GM06990 (cell line): Measurements from ENCODE around the gene TOGARAM2.

Source experiments
- DNase-seq: peaks from one replicate; pipeline ENCODE4 v3.0.0-alpha.2; 2011; ENCODE audit not compliant: insufficient read length; ENCODE audit errors: extremely low read depth
- H3K27me3 ChIP-seq: replicated peaks from 2 replicates; pipeline ENCODE4 v1.6.0; 2011; ENCODE audit warnings: low read length; ENCODE audit not compliant: control insufficient read depth, insufficient read depth
- H3K36me3 ChIP-seq: 2 replicates; pipeline ENCODE4 v1.5.1; 2011; ENCODE audit warnings: low read length; ENCODE audit not compliant: control insufficient read depth, insufficient read depth
- H3K4me3 ChIP-seq: replicated peaks from 2 replicates; pipeline ENCODE4 v1.5.1; 2011; ENCODE audit warnings: low read depth, mild to moderate bottlenecking, control low read depth, low read length
- TF ChIP-seq, protein P1 (sequence below): IDR thresholded peaks from 2 replicates; pipeline ENCODE4 v1.5.1; 2011; ENCODE audit warnings: low read length, control low read depth, mild to moderate bottlenecking, inconsistent platforms; ENCODE audit not compliant: insufficient read depth, poor library complexity, severe bottlenecking

The TOGARAM2 gene

DNA sequence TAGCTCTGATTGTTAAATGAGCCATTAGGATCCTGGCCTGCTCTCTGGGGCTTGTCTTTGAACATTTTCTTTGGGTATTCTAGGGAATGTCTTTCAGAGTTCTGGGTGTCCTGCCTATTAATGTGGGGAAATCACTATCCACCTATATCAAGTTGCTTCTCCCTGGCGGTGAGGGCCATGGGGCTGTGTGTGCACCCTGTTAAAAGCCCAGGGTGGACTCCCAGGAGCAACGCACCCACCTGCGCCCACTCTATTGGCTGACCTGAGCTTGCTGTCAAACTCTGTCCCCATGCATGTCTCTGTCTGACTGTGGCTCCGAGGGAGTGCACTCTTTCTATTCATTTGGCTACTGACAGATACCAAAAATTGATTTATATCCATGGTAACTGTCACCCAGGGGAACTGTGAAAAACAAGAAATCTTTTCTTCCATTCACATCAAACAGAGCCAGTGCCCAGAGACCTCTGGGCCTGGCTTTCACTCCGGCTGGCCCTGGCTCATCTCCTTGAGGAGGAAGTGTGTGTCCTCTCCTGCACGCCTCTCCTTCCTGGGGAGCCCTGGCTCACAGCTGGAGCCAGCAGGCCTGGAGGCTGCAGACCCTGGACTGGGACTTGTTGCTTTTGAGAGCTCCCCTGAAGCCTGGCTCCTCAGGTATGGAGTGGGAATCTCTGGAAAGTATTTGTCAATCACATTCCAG is 10.5 kb upstream of the TOGARAM2 start:
- Histone ChIP-seq H3K27me3 (no peaks in the 10 kb centered on the region), H3K4me3 (no peak overlapping the region), H3K36me3 (no peaks in the 10 kb centered on the region)
- no peak for DNase-seq
- TF ChIP-seq, protein P1, sequence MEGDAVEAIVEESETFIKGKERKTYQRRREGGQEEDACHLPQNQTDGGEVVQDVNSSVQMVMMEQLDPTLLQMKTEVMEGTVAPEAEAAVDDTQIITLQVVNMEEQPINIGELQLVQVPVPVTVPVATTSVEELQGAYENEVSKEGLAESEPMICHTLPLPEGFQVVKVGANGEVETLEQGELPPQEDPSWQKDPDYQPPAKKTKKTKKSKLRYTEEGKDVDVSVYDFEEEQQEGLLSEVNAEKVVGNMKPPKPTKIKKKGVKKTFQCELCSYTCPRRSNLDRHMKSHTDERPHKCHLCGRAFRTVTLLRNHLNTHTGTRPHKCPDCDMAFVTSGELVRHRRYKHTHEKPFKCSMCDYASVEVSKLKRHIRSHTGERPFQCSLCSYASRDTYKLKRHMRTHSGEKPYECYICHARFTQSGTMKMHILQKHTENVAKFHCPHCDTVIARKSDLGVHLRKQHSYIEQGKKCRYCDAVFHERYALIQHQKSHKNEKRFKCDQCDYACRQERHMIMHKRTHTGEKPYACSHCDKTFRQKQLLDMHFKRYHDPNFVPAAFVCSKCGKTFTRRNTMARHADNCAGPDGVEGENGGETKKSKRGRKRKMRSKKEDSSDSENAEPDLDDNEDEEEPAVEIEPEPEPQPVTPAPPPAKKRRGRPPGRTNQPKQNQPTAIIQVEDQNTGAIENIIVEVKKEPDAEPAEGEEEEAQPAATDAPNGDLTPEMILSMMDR: no peak

DNA sequence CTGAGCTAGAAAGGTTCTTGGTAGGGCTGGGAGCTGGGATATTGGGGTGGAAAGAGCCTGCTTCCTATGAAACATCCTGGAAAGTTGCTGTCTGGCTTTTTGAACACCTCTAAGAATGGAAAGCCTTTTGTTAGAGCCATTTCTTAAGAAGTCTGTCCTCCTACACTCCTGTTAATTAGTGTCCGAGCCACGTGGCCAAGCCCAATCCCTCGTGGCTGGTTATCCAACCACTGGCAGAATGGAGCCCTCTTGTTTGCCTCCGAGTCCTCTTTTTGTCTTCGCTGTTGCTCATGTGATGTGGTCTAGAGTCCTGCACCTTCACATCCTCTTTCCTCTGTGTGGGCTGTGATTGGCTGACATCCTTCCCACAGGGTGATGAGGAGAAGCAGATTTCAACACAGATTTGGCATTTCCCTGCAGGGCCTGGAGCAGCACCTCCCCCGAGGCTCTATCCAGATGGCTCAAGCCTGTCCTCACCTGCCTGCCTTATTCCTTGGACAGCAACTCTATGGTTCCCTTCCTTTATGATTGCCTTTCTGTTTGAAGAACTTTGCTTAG is 8.2 kb upstream of the TOGARAM2 start:
- no peaks in the 10 kb centered on the region for H3K36me3 ChIP-seq
- TF ChIP-seq, protein P1: no peak
- H3K4me3 ChIP-seq: no peak overlapping the region
- no peaks in the 10 kb centered on the region for H3K27me3 ChIP-seq
- no peak for DNase-seq

DNA sequence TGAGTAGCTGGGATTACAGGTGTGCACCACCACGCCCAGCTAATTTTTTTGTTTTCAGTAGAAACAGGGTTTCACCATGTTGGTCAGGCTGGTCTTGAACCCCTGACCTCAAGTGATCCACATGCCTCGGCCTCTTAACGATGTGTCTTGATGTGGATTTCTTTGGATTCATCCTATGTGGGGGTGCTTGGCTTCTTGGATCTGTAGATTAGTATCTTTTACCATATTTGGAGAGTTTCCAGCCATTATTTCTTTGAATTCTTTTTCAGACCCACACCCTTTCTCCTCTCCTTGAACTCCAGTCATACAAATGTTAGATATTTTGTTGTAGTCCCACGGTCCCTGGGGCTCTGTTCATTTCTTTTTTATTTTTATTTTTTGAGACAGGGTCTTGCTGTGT is 6.8 kb upstream of the TOGARAM2 start:
- no peaks in the 10 kb centered on the region for H3K36me3 ChIP-seq
- no peak overlapping the region for H3K4me3 ChIP-seq
- H3K27me3 ChIP-seq: no peaks in the 10 kb centered on the region
- DNase-seq: no peak
- TF ChIP-seq, protein P1: no peak

DNA sequence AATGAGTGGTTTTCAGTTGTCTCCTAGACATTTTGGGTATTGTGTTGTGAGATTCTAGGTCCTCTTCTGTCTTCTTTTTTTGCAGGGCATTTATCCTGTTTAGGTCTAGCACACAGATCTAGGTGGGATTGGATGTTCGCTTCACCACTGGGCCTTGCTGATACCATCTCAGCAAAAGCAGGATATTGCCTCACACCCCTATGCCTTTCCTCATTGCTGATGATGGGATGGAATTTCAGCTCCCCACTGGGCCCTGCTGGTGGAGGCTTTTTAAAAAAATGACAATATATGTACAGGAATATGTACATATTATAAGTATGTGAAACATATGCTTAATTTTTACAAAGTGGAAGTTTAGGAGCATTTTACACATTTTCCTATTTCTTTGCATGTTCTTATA is 5.4 kb upstream of the TOGARAM2 start:
- no peak for DNase-seq
- Histone ChIP-seq H3K27me3 (no peaks in the 10 kb centered on the region; the same call in 1 of the 2 replicates), H3K36me3 (no peaks in the 10 kb centered on the region), H3K4me3 (no peak overlapping the region)
- TF ChIP-seq, protein P1: no peak

DNA sequence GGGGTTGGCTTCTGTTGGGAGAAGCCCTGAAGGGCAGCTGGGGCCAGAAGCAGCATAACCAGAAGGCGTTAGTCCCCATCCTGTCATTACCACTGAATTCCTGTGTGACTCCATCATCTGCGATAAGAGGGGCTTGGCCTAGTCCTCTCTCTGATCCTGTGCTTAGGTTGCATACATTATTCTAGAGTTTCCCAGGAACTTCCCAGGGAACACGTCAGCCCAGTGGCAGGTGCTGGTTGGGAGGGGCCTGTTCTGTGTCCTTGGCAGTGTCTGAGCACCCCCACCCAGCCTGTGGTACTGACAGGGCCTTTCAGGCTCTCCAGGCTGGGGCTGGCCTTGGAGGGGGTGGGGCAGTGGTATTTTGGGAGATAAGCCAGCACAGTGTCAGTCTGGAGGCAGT is 4.5 kb upstream of the TOGARAM2 start:
- Histone ChIP-seq H3K27me3 (no peaks in the 10 kb centered on the region; the same call in 1 of the 2 replicates), H3K4me3 (no peak overlapping the region), H3K36me3 (no peaks in the 10 kb centered on the region)
- TF ChIP-seq, protein P1: no peak
- DNase-seq: no peak
